ENCODE measurements around the gene MAN2A2.
A peak's percentile ranks its signal among the peaks of the same experiment; 100 is the strongest.

DNA sequence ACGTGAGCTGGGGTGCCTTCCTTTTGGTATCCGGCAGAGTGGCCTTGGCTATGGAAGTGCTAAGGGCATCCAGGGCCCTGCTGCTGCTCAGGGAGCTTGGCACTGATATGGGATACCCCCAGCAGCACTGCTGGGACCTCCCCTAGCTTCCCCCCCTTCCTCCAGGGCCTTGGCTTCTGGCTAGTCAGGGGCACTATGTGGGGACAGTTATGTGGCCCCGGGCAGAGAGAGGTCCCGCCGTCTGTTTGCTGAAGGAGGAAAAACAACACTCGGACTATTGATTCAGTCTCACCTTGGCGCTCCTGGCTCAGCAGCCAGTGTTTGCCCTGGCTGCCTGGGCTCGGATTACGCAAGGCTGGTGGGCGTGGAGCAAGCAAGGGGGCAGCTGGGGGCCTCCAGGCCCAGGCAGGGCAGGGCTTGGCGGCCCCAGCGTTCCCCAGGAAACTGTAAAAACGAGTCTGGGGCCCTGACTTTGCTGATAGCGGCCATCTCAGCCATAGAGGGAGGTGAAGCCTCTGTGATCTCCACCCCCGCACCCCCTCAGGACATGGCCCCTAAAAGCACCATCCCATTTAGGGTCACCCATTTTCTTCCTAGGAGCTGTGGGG is 29.0 kb upstream of the MAN2A2 start:
- TF ChIP-seq POLR2A (IDR thresholded peaks at IDR 0.05), result no peak
- no peak for TF ChIP-seq CTCF (IDR thresholded peaks at IDR 0.05)
- TF ChIP-seq POLR2AphosphoS5 (IDR thresholded peaks at IDR 0.05), result peak in 1 of 3 donors; percentile 53
- no peak for TF ChIP-seq EP300 (IDR thresholded peaks at IDR 0.05)

Data from stomach (tissue), 4 donors.